AG10803 (cell line): Measurements from ENCODE around the gene USP38.

Experiments
- DNase-seq: peaks from one replicate; pipeline ENCODE4 v3.0.0; 2010; ENCODE audit warnings: low read depth
- H3K4me3 ChIP-seq: 2 replicates; pipeline ENCODE4 v1.5.1; 2011; ENCODE audit warnings: mild to moderate bottlenecking, low read length, control low read depth
- CTCF ChIP-seq: conservative IDR thresholded peaks from 2 replicates; pipeline ENCODE4 v1.5.1; 2011; ENCODE audit warnings: mild to moderate bottlenecking, low read length, control low read depth, inconsistent platforms

The USP38 gene

GRCh38 chr4:143251348-143251747 is 66.6 kb downstream of the USP38 start:
- H3K4me3 ChIP-seq, result no peak overlapping the region
- no peak for TF ChIP-seq CTCF
- no peak for DNase-seq

- DNase-seq, result no peak
- no peak for TF ChIP-seq CTCF
- H3K4me3 ChIP-seq, result no peak overlapping the region
These were observed 67.1 kb downstream of the USP38 start for GRCh38 chr4:143251779-143252178.

GRCh38 chr4:143252478-143252877 is 67.8 kb downstream of the USP38 start:
- no peak for TF ChIP-seq CTCF
- DNase-seq, result no peak
- no peak overlapping the region for H3K4me3 ChIP-seq

GRCh38 chr4:143253166-143253565 is 68.4 kb downstream of the USP38 start:
- no peak for TF ChIP-seq CTCF
- no peak for DNase-seq
- no peak overlapping the region for H3K4me3 ChIP-seq

- no peak overlapping the region for H3K4me3 ChIP-seq
- no peak for TF ChIP-seq CTCF
- no peak for DNase-seq
These were observed 69.9 kb downstream of the USP38 start for GRCh38 chr4:143254491-143255226.

- no peak for DNase-seq
- H3K4me3 ChIP-seq, result no peak overlapping the region
- no peak for TF ChIP-seq CTCF
These were observed 71.7 kb downstream of the USP38 start for GRCh38 chr4:143256456-143256855.

- no peak overlapping the region for H3K4me3 ChIP-seq
- TF ChIP-seq CTCF, result no peak
- no peak for DNase-seq
These were observed 72.6 kb downstream of the USP38 start for GRCh38 chr4:143257356-143257755.
